Lower leg skin (tissue), 3 donors: Measurements from ENCODE around the gene PRC1.

Experiments
- POLR2A ChIP-seq, 2 donors: fragments of 450-650 bp; IDR thresholded peaks; one replicate each; pipeline ENCODE4 v1.6.1; 2016 to 2017; ENCODE audit warnings: antibody characterized with exemption in 2 of 2, mild to moderate bottlenecking in 1 of 2, moderate library complexity in 1 of 2
- TF ChIP-seq, protein P1 (sequence below), 3 donors: fragments of 450-650 bp; IDR thresholded peaks; one replicate each; pipeline ENCODE4 v1.5.1; 2016; ENCODE audit warnings: antibody characterized with exemption in 3 of 3, mild to moderate bottlenecking in 3 of 3, moderate library complexity in 2 of 3

DNA sequence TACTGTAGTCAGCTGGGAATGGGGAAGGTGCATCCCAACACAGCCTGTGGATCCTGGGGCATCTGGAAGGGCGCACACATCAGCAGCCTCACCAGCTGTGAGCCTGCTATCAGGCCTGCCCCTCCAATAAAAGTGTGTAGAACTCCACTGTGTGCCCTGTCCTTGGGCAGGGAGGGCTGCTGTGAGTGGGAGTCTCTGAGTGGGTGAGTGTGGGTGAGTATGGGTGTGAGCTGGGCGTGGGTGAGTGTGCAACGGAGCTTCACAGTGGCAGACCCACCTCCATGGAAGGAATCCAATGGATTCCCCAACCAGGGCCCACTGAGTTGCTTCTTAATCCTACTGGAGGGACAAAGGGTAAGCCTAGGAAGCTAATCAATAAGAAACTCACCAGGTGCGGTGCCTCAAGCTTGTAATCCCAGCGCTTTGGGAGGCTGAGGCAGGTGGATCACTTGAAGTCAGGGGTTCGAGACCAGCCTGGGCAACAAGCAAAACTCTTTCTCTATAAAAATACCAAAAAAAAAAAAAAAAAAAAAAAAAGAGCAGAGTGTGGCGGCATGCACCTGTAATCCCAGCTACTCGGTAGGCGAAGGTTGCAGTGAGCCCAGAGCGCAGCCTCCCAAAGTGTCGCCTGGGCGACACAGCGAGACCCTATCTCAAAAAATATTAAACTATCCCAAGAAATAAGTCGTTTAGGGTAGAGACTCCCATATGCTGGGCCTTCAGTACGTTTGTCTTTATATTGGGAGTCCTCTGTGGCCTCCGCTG lies 40.2 kb downstream of the PRC1 start:
- TF ChIP-seq, protein P1, sequence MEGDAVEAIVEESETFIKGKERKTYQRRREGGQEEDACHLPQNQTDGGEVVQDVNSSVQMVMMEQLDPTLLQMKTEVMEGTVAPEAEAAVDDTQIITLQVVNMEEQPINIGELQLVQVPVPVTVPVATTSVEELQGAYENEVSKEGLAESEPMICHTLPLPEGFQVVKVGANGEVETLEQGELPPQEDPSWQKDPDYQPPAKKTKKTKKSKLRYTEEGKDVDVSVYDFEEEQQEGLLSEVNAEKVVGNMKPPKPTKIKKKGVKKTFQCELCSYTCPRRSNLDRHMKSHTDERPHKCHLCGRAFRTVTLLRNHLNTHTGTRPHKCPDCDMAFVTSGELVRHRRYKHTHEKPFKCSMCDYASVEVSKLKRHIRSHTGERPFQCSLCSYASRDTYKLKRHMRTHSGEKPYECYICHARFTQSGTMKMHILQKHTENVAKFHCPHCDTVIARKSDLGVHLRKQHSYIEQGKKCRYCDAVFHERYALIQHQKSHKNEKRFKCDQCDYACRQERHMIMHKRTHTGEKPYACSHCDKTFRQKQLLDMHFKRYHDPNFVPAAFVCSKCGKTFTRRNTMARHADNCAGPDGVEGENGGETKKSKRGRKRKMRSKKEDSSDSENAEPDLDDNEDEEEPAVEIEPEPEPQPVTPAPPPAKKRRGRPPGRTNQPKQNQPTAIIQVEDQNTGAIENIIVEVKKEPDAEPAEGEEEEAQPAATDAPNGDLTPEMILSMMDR (IDR thresholded peaks at IDR 0.05), result no peak
- no peak for TF ChIP-seq POLR2A (IDR thresholded peaks at IDR 0.05)
